ENCODE results near the gene FIP1L1. TPM values are rescaled to one million over a fixed set of nuclear protein-coding genes. Genes with fewer than 3 reads are reported as not detected.

FIP1L1 gene
- total and polyA plus RNA-seq, 2 donors (not counting 1 experiment from before 2014, with no cell fraction given), result 19.0 to 79.3 TPM

- no peak overlapping the region for H2AFZ ChIP-seq (ENCODE audit: insufficient read depth, low read depth, low read length, poor library complexity, severe bottlenecking)
- Mint-ChIP-seq H3K27me3 (peaks cover 5% of the 10 kb centered on the region), H3K4me1 (no peaks in the 10 kb centered on the region), H3K27ac (no peak overlapping the region), H3K9me3 (ENCODE audit: insufficient read depth) (peaks cover 5% of the 10 kb centered on the region), H3K4me3 (no peak overlapping the region)
- 95% methylated on average over 4 of the region's 10 CpGs for WGBS (ENCODE audit: insufficient coverage)
- intact Hi-C loops (cut with micrococcal nuclease), result no loop called here
- no peaks in the 10 kb centered on the region for H4K20me1 ChIP-seq (ENCODE audit: control insufficient read depth, insufficient read depth, low read length, poor library complexity, severe bottlenecking)
- CTCF ChIA-PET, result interaction anchor here (1.2 kb wide), 1 partner anchor 757 kb away, joined by 4 read pairs; no protein-coding TSS in a partner anchor
- H3K36me3 ChIP-seq (replicated peaks in 1 of 2; ENCODE audit: control extremely low read depth in 1 of 2, control insufficient read depth in 1 of 2, extremely low read depth in 1 of 2, insufficient read depth in 2 of 2, low read length in 1 of 2), result no peaks in the 10 kb centered on the region
- no peak overlapping the region for H3K4me2 ChIP-seq (replicated peaks; ENCODE audit: low read depth, low read length, poor library complexity, severe bottlenecking)
- no peak for DNase-seq
- no peaks in the 10 kb centered on the region for H3K4me1 ChIP-seq (ENCODE audit: control insufficient read depth in 2 of 2, insufficient read depth in 2 of 2, low read length in 2 of 2)
- no peak overlapping the region for H3K4me3 ChIP-seq (ENCODE audit: control extremely low read depth in 1 of 5, extremely low read depth in 1 of 5, insufficient read depth in 1 of 5, low read depth in 2 of 5, low read length in 4 of 5)
- H3K9ac ChIP-seq (ENCODE audit: low read length), result no peak overlapping the region
- POLR2A ChIA-PET, result no interaction called here
- H3K79me2 ChIP-seq (ENCODE audit: control insufficient read depth, insufficient read depth, low read length), result no peaks in the 10 kb centered on the region
- no peaks in the 10 kb centered on the region for H3K27me3 ChIP-seq (replicated peaks in 1 of 4; ENCODE audit: control extremely low read depth in 1 of 4, control insufficient read depth in 3 of 4, insufficient read depth in 4 of 4, low read length in 3 of 4)
- ATAC-seq (ENCODE audit: low read depth), result no peak
- H3K27ac ChIP-seq (ENCODE audit: low read length in 2 of 2), result no peak overlapping the region
- H3K9me3 ChIP-seq (ENCODE audit: control extremely low read depth in 1 of 3, control insufficient read depth in 2 of 3, insufficient read depth in 1 of 3, low read length in 2 of 3), result no peaks in the 10 kb centered on the region
- TF ChIP-seq EZH2 (IDR thresholded peaks at IDR 0.05; ENCODE audit: borderline replicate concordance, insufficient read depth, low read depth, low read length, poor library complexity, severe bottlenecking) (no peak), CTCF (IDR thresholded peaks at IDR 0.05) (no peak)
Measured at GRCh38 chr4:53476232-53477037, 99.0 kb downstream of the FIP1L1 start.

- no peak for DNase-seq
- Mint-ChIP-seq H3K4me1 (no peaks in the 10 kb centered on the region), H3K27me3 (peaks cover 5% of the 10 kb centered on the region), H3K9me3 (ENCODE audit: insufficient read depth) (peaks cover 5% of the 10 kb centered on the region), H3K27ac (no peak overlapping the region), H3K4me3 (no peak overlapping the region)
- Histone ChIP-seq H3K36me3 (replicated peaks in 1 of 2; ENCODE audit: control extremely low read depth in 1 of 2, control insufficient read depth in 1 of 2, extremely low read depth in 1 of 2, insufficient read depth in 2 of 2, low read length in 1 of 2) (no peaks in the 10 kb centered on the region), H3K9ac (ENCODE audit: low read length) (no peak overlapping the region), H4K20me1 (ENCODE audit: control insufficient read depth, insufficient read depth, low read length, poor library complexity, severe bottlenecking) (no peaks in the 10 kb centered on the region), H3K4me2 (replicated peaks; ENCODE audit: low read depth, low read length, poor library complexity, severe bottlenecking) (no peak overlapping the region), H3K4me1 (ENCODE audit: control insufficient read depth in 2 of 2, insufficient read depth in 2 of 2, low read length in 2 of 2) (no peaks in the 10 kb centered on the region), H3K9me3 (ENCODE audit: control extremely low read depth in 1 of 3, control insufficient read depth in 2 of 3, insufficient read depth in 1 of 3, low read length in 2 of 3) (no peaks in the 10 kb centered on the region), H3K79me2 (ENCODE audit: control insufficient read depth, insufficient read depth, low read length) (no peaks in the 10 kb centered on the region), H2AFZ (ENCODE audit: insufficient read depth, low read depth, low read length, poor library complexity, severe bottlenecking) (no peak overlapping the region), H3K4me3 (ENCODE audit: control extremely low read depth in 1 of 5, extremely low read depth in 1 of 5, insufficient read depth in 1 of 5, low read depth in 2 of 5, low read length in 4 of 5) (no peak overlapping the region), H3K27me3 (replicated peaks in 1 of 4; ENCODE audit: control extremely low read depth in 1 of 4, control insufficient read depth in 3 of 4, insufficient read depth in 4 of 4, low read length in 3 of 4) (no peaks in the 10 kb centered on the region), H3K27ac (ENCODE audit: low read length in 2 of 2) (no peak overlapping the region)
- CTCF ChIA-PET, result interaction anchor here (1.2 kb wide), 1 partner anchor 757 kb away, joined by 4 read pairs; no protein-coding TSS in a partner anchor
- POLR2A ChIA-PET, result no interaction called here
- TF ChIP-seq CTCF (IDR thresholded peaks at IDR 0.05) (no peak), EZH2 (IDR thresholded peaks at IDR 0.05; ENCODE audit: borderline replicate concordance, insufficient read depth, low read depth, low read length, poor library complexity, severe bottlenecking) (no peak)
- ATAC-seq (ENCODE audit: low read depth), result no peak
- intact Hi-C loops (cut with micrococcal nuclease), result no loop called here
- 96% methylated on average over 2 of the region's 5 CpGs for WGBS (ENCODE audit: insufficient coverage)
Measured at GRCh38 chr4:53477038-53477565, 99.7 kb downstream of the FIP1L1 start.

Data from B cell (primary cell).